Kasumi-1 (cell line): ENCODE results near the gene ATP5PD.

Experiments used
- DNase-seq, 2 experiments: peaks; one replicate each; lab custom pipeline; 2025; lab: John Stamatoyannopoulos, UW

The ATP5PD gene

GRCh38 chr17:74994440-74994839 is 52.3 kb downstream of the ATP5PD start:
- no peak for DNase-seq

GRCh38 chr17:74992223-74992622 is 54.5 kb downstream of the ATP5PD start:
- DNase-seq, result no peak

- no peak for DNase-seq
Measured at GRCh38 chr17:74990581-74991105, 56.1 kb downstream of the ATP5PD start.
